SK-N-SH treated with all-trans-retinoic acid at 6 μM for 48 hours (cell line): ENCODE data around the gene PLA2G1B.

Experiments used
- BACH2 ChIP-seq: fragments of 250-450 bp; sonication (Bioruptor Pico); IDR thresholded peaks from 2 replicates; pipeline ENCODE4 v1.9.0; 2021; ENCODE audit warnings: mild to moderate bottlenecking, borderline replicate concordance
- CREB5 ChIP-seq: fragments of 250-450 bp; sonication (Bioruptor Pico); IDR thresholded peaks from 2 replicates; pipeline ENCODE4 v1.5.1; 2020; ENCODE audit warnings: low read depth, mild to moderate bottlenecking, moderate library complexity
- GLIS3 ChIP-seq: fragments of 250-450 bp; sonication (Bioruptor Pico); IDR thresholded peaks from 2 replicates; pipeline ENCODE4 v1.5.0; 2020; ENCODE audit warnings: mild to moderate bottlenecking, moderate library complexity
- OSR1 ChIP-seq: fragments of 250-450 bp; sonication (Bioruptor Pico); IDR thresholded peaks from 2 replicates; pipeline ENCODE4 v1.8.0; 2022; ENCODE audit warnings: moderate library complexity, mild to moderate bottlenecking, inconsistent platforms
- PATZ1 ChIP-seq: fragments of 250-450 bp; sonication (Bioruptor Pico); IDR thresholded peaks from 2 replicates; pipeline ENCODE4 v1.8.0; 2020; ENCODE audit warnings: mild to moderate bottlenecking, moderate library complexity, borderline replicate concordance
- SNAI2 ChIP-seq: fragments of 250-450 bp; sonication (Bioruptor Pico); IDR thresholded peaks from 2 replicates; pipeline ENCODE4 v1.5.0; 2020; ENCODE audit warnings: mild to moderate bottlenecking, moderate library complexity
- TCF4 ChIP-seq: fragments of 250-450 bp; sonication (Bioruptor Pico); IDR thresholded peaks from 2 replicates; pipeline ENCODE4 v1.8.0; 2021; ENCODE audit warnings: mild to moderate bottlenecking, moderate library complexity, borderline replicate concordance
- ZC3H10 ChIP-seq: fragments of 250-450 bp; sonication (Bioruptor Pico); IDR thresholded peaks from 2 replicates; pipeline ENCODE4 v1.5.1; 2021; ENCODE audit warnings: mild to moderate bottlenecking, moderate library complexity
- ZFP30 ChIP-seq: fragments of 450-650 bp; formaldehyde crosslinking; IDR thresholded peaks from 2 replicates; pipeline ENCODE4 v1.5.0; 2022; ENCODE audit warnings: mild to moderate bottlenecking, moderate library complexity
- ZNF70 ChIP-seq: fragments of 450-650 bp; formaldehyde crosslinking; IDR thresholded peaks from 2 replicates; pipeline ENCODE4 v1.5.0; 2020; ENCODE audit warnings: mild to moderate bottlenecking, moderate library complexity

- TF ChIP-seq PATZ1 (CRISPR knock-in tag), result no peak
- no peak for TF ChIP-seq ZC3H10
- no peak for TF ChIP-seq CREB5
- TF ChIP-seq SNAI2, result no peak
- no peak for TF ChIP-seq GLIS3 (CRISPR knock-in tag)
- TF ChIP-seq ZFP30, result no peak
- no peak for TF ChIP-seq TCF4 (CRISPR knock-in tag)
- no peak for TF ChIP-seq OSR1 (CRISPR knock-in tag)
- TF ChIP-seq BACH2, result no peak
- TF ChIP-seq ZNF70, result no peak
Measured at GRCh38 chr12:120278137-120279069, 49.2 kb downstream of the PLA2G1B start.
